CD8-positive, alpha-beta memory T cell (primary cell): Measurements from ENCODE around the gene COL24A1. TPM values are rescaled to one million over a fixed set of nuclear protein-coding genes. Genes with fewer than 3 reads are reported as not detected.
"Not testable (repeated sequence)": the region's sequence is repeated elsewhere in the genome, so short reads cannot be mapped to it uniquely, and the experiment has no call there.

Experiments
- CTCF ChIA-PET: fragments of 350-600 bp; sonication (Branson Sonifier 250); formaldehyde crosslinking; loops from one replicate; lab custom pipeline; 2021; ENCODE audit warnings: antibody characterized with exemption; lab: Charles Lee
- POLR2A ChIA-PET: fragments of 350-600 bp; sonication (Branson Sonifier 250); formaldehyde crosslinking; loops from one replicate; lab custom pipeline; 2021; ENCODE audit warnings: antibody characterized with exemption; lab: Charles Lee
- DNase-seq, 5 donors: peaks; one replicate each; pipeline versions ENCODE4 v3.0.0 to v3.0.0-alpha.2; 2020 to 2022; ENCODE audit warnings: mixed read lengths in 1 of 5
- H3K27ac ChIP-seq: one replicate; pipeline ENCODE4 v1.7.0; 2013; ENCODE audit warnings: low read depth, mild to moderate bottlenecking, low read length, moderate library complexity
- H3K27me3 ChIP-seq: 2 replicates; pipeline ENCODE4 v1.7.0; 2013; ENCODE audit warnings: low read length, mild to moderate bottlenecking; ENCODE audit not compliant: insufficient read depth, poor library complexity, severe bottlenecking
- H3K36me3 ChIP-seq: 2 replicates; pipeline ENCODE4 v1.7.0; 2013; ENCODE audit warnings: mild to moderate bottlenecking, low read length, moderate library complexity; ENCODE audit not compliant: insufficient read depth
- H3K4me1 ChIP-seq: 2 replicates; pipeline ENCODE4 v1.7.0; 2013; ENCODE audit warnings: mild to moderate bottlenecking, low read length, moderate library complexity; ENCODE audit not compliant: insufficient read depth
- H3K4me3 ChIP-seq: 2 replicates; pipeline ENCODE4 v1.7.0; 2013; ENCODE audit warnings: mild to moderate bottlenecking, low read length
- H3K9me3 ChIP-seq: 2 replicates; pipeline ENCODE4 v1.7.0; 2013; ENCODE audit warnings: mild to moderate bottlenecking, low read length
- H3K27ac Mint-ChIP-seq, 8 donors: one replicate each; pipeline ENCODE4 v1.8.0; 2020 to 2021; ENCODE audit warnings: mixed read lengths in 8 of 8, mild to moderate bottlenecking in 6 of 8, inconsistent platforms in 3 of 8, moderate library complexity in 3 of 8
- H3K27me3 Mint-ChIP-seq, 2 donors: one replicate each; pipeline ENCODE4 v1.8.0; 2020 to 2021; ENCODE audit warnings: mixed read lengths in 2 of 2, mild to moderate bottlenecking in 1 of 2, moderate library complexity in 1 of 2
- H3K36me3 Mint-ChIP-seq, 3 donors: one replicate each; pipeline ENCODE4 v1.8.0; 2020 to 2021; ENCODE audit warnings: mixed read lengths in 3 of 3, inconsistent platforms in 1 of 3, mild to moderate bottlenecking in 1 of 3
- H3K4me1 Mint-ChIP-seq, 3 donors: one replicate each; pipeline ENCODE4 v1.8.0; 2020 to 2021; ENCODE audit warnings: mixed read lengths in 3 of 3, inconsistent platforms in 1 of 3, mild to moderate bottlenecking in 1 of 3
- H3K4me3 Mint-ChIP-seq, 7 donors: one replicate each; pipeline ENCODE4 v1.8.0; 2020 to 2021; ENCODE audit warnings: mixed read lengths in 7 of 7, mild to moderate bottlenecking in 6 of 7, moderate library complexity in 4 of 7, inconsistent platforms in 2 of 7
- H3K9me3 Mint-ChIP-seq, 5 donors: one replicate each; pipeline ENCODE4 v1.8.0; 2020 to 2022; ENCODE audit warnings: mixed read lengths in 5 of 5, mild to moderate bottlenecking in 3 of 5, moderate library complexity in 2 of 5, inconsistent platforms in 1 of 5
- polyA plus RNA-seq: library from polyadenylated mRNA; unstranded; fragments of 300-500 nt; fragmentation: Illumina TruSeq; gene quantifications from one replicate; pipeline ENCODE4 v1.2.3, GENCODE V29; 2021
- total RNA-seq, 2 experiments: library from RNA; stranded (reverse); gene quantifications; one replicate each; pipeline ENCODE4 v1.2.3, GENCODE V29; 2021

COL24A1 gene
- total and polyA plus RNA-seq, 3 experiments from 2014 or later = not detected

DNA sequence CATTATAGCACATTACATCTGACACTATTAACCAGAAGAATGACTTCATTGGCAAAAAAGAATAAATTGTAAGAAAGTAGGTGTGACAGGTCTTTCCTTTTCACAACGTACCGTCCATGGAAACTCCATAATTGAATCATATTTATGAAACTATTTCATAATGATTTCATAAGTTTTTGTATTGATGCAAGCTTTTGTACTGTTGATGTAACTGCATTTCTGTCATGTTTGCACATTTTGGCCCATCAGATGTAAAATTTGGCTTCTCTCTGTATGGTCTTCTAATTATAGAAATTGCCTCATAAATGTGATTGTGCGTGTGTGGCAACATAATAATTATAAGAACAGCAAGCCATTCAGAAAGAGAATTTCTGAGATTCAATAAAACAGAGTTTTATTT is 267.7 kb downstream of the COL24A1 start:
- ChIA-PET CTCF (no interaction called here), POLR2A (no interaction called here)
- no peaks in the 10 kb centered on the region for H3K27me3 ChIP-seq
- no peaks in the 10 kb centered on the region for H3K36me3 Mint-ChIP-seq
- H3K27me3 Mint-ChIP-seq = no peaks in the 10 kb centered on the region
- no peak overlapping the region for H3K27ac ChIP-seq
- H3K9me3 ChIP-seq = no peaks in the 10 kb centered on the region
- H3K4me1 Mint-ChIP-seq = no peaks in the 10 kb centered on the region
- no peaks in the 10 kb centered on the region for H3K36me3 ChIP-seq
- H3K4me3 Mint-ChIP-seq = no peak overlapping the region
- H3K9me3 Mint-ChIP-seq = peaks cover 0 to 3% (median 2%) of the 10 kb centered on the region in 5 donors
- no peak for DNase-seq
- H3K27ac Mint-ChIP-seq = no peak overlapping the region
- no peaks in the 10 kb centered on the region for H3K4me1 ChIP-seq
- no peak overlapping the region for H3K4me3 ChIP-seq

DNA sequence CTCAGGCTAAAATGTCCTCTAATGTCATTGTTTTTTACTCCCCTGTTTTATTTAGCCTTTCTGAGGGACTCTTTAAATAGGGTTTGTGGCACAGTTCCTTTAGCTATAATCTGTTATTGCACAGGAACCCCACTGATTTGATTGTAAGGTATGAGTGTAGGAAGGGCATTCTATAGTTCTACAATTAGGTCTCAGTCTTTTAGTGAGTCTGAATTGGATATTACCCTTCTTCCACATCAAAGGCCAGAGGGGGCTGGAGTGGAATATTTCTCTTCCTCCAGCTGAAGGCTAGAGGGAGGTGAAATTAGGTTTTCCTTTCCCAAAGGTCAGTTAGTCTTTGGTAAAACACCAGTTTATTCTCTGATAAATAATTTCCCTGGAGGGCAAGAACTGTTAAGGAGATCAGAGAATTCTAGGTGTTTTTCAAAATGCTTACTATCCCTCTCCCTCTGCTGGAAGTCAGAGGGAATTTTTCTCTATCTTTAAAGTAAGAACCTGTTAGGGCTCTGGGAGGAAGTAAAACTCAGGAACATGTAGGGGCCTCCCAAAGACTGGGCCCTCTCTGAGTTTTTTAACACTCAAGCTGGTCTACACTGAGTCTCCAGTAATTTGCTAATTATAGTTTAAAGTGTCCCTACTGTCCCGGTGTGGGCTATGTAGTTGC is 272.1 kb downstream of the COL24A1 start:
- POLR2A ChIA-PET = no interaction called here
- Histone ChIP-seq H3K27ac (no peak overlapping the region), H3K27me3 (no peaks in the 10 kb centered on the region), H3K4me3 (no peak overlapping the region), H3K9me3 (no peaks in the 10 kb centered on the region), H3K36me3 (no peaks in the 10 kb centered on the region), H3K4me1 (no peaks in the 10 kb centered on the region)
- no peak overlapping the region for H3K27ac Mint-ChIP-seq
- no peaks in the 10 kb centered on the region for H3K36me3 Mint-ChIP-seq
- CTCF ChIA-PET = no interaction called here
- H3K4me1 Mint-ChIP-seq = no peaks in the 10 kb centered on the region
- H3K27me3 Mint-ChIP-seq = no peaks in the 10 kb centered on the region
- no peak for DNase-seq
- no peak overlapping the region for H3K4me3 Mint-ChIP-seq
- H3K9me3 Mint-ChIP-seq = peaks cover 0 to 2% (median 2%) of the 10 kb centered on the region in 5 donors

DNA sequence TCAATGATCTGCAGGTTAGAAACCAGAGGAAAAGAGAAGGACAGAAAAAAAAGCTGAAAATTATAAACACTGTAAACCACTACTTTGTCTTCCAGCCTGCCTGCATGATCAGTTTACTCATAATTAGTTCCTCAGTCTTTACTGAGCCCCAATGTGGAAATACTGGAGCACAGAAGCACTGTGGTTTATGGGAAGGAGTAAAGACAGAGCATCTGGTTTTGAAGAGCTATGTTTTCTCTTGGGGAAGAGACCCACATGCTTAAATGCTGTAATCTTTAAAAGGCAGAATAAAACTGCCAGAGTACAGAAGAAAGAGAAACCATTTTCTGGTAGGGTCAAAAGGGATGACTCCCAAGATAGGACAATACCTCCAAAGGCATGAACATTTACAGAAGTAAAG is 289.4 kb downstream of the COL24A1 start:
- Mint-ChIP-seq H3K36me3 (no peaks in the 10 kb centered on the region), H3K27ac (no peak overlapping the region), H3K4me1 (no peaks in the 10 kb centered on the region), H3K4me3 (no peak overlapping the region), H3K9me3 (peaks cover 0 to 2% (median 0%) of the 10 kb centered on the region in 5 donors), H3K27me3 (no peaks in the 10 kb centered on the region)
- Histone ChIP-seq H3K4me3 (no peak overlapping the region), H3K27ac (no peak overlapping the region), H3K27me3 (no peaks in the 10 kb centered on the region), H3K36me3 (no peaks in the 10 kb centered on the region), H3K4me1 (no peaks in the 10 kb centered on the region), H3K9me3 (no peaks in the 10 kb centered on the region)
- CTCF ChIA-PET = no interaction called here
- no peak for DNase-seq
- POLR2A ChIA-PET = no interaction called here

DNA sequence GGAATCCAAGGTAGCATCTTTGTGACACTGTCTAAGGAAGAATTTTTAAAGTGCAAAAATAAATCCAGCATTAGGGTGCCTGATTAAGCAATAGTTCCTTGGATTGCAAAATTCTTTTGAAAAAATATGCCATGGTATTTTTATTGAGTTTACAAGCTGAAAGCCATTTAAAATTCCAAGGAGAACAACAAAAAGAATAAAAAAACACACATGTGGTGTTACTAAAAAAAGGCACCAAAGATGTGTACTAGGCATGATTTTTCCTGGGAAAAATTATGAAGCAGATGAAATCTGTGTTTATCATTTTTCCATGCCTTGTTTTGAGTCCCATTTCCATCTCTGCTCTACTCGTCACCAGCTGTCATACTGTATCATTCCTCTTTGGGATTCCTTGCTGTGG is 291.4 kb downstream of the COL24A1 start:
- no peaks in the 10 kb centered on the region for H3K27me3 ChIP-seq
- no peak overlapping the region for H3K27ac Mint-ChIP-seq
- no peaks in the 10 kb centered on the region for H3K4me1 Mint-ChIP-seq
- H3K27me3 Mint-ChIP-seq = peaks cover 0 to under 1% of the 10 kb centered on the region in 2 donors
- POLR2A ChIA-PET = no interaction called here
- H3K4me3 ChIP-seq = no peak overlapping the region
- no peaks in the 10 kb centered on the region for H3K9me3 ChIP-seq
- H3K27ac ChIP-seq = no peak overlapping the region
- H3K36me3 ChIP-seq = no peaks in the 10 kb centered on the region
- DNase-seq = no peak
- no peaks in the 10 kb centered on the region for H3K36me3 Mint-ChIP-seq
- CTCF ChIA-PET = no interaction called here
- no peaks in the 10 kb centered on the region for H3K4me1 ChIP-seq
- H3K9me3 Mint-ChIP-seq = peaks cover 0 to 6% (median 0%) of the 10 kb centered on the region in 5 donors
- no peak overlapping the region for H3K4me3 Mint-ChIP-seq

DNA sequence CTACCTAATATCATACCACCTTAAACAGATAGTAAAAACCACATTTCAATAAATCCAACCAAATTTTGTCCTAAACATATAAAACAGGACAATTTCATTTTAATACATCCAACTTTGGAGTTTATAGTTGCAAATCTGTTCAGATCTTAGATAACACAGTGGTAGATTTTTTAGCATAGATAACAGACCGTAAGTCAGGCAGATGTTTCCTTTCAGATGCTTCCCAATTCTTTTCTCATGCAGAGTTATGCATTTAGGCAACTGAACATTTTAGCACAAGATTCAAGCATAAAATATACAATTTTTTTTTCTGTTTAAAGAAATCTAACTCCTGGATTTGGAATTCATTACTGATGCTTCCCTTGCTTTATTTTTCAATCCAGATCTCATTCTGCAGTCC is 291.8 kb downstream of the COL24A1 start:
- no peak overlapping the region for H3K4me3 Mint-ChIP-seq
- Histone ChIP-seq H3K27ac (no peak overlapping the region), H3K36me3 (no peaks in the 10 kb centered on the region), H3K4me3 (no peak overlapping the region), H3K4me1 (no peaks in the 10 kb centered on the region), H3K27me3 (no peaks in the 10 kb centered on the region), H3K9me3 (no peaks in the 10 kb centered on the region)
- no peak overlapping the region for H3K27ac Mint-ChIP-seq
- peaks cover 0 to 2% of the 10 kb centered on the region in 2 donors for H3K27me3 Mint-ChIP-seq
- no peak for DNase-seq
- ChIA-PET CTCF (no interaction called here), POLR2A (no interaction called here)
- H3K9me3 Mint-ChIP-seq = peaks cover 0 to 6% (median 0%) of the 10 kb centered on the region in 5 donors
- no peaks in the 10 kb centered on the region for H3K36me3 Mint-ChIP-seq
- no peaks in the 10 kb centered on the region for H3K4me1 Mint-ChIP-seq

DNA sequence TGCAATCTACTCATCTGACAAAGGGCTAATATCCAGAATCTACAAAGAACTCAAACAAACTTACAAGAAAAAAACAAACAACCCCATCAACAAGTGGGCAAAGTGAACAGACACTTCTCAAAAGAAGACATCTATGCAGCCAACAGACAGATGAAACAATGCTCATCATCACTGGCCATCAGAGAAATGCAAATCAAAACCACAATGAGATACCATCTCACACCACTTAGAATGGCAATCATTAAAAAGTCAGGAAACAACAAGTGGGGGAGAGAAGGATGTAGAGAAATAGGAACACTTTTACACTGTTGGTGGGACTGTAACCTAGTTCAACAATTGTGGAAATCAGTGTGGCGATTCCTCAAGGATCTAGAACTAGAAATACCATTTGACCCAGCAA is 292.9 kb downstream of the COL24A1 start:
- DNase-seq, H3K27ac Mint-ChIP-seq, H3K9me3 Mint-ChIP-seq, POLR2A ChIA-PET, H3K4me3 Mint-ChIP-seq, H3K4me3 ChIP-seq, CTCF ChIA-PET, H3K27ac ChIP-seq, H3K36me3 Mint-ChIP-seq, H3K27me3 ChIP-seq, H3K27me3 Mint-ChIP-seq, H3K9me3 ChIP-seq, H3K4me1 ChIP-seq, H3K4me1 Mint-ChIP-seq, H3K36me3 ChIP-seq: not testable (repeated sequence)

DNA sequence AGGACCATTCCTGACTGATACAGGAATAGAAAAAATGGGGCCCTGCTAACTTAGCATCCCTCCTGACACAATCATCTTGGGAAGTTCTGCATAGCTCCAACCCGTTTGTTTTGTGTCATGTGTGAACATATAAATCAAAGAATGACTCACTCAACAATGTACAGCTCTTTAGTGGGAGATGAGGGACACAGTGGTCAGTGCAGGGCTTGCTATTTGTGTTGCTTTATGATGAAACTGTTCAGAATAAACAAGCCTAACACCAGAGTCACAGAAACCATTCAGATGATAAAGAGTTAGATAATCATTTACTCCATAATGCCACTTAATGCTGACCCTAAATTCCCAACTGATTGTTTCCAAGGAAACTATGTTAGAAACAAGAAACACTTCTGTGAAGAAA is 294.1 kb downstream of the COL24A1 start:
- Histone ChIP-seq H3K27ac (no peak overlapping the region), H3K4me1 (no peaks in the 10 kb centered on the region), H3K9me3 (no peaks in the 10 kb centered on the region), H3K4me3 (no peak overlapping the region), H3K36me3 (no peaks in the 10 kb centered on the region), H3K27me3 (no peaks in the 10 kb centered on the region)
- no peaks in the 10 kb centered on the region for H3K36me3 Mint-ChIP-seq
- no peak overlapping the region for H3K27ac Mint-ChIP-seq
- no peak overlapping the region for H3K4me3 Mint-ChIP-seq
- ChIA-PET CTCF (no interaction called here), POLR2A (no interaction called here)
- peaks cover 0 to 6% (median 0%) of the 10 kb centered on the region in 5 donors for H3K9me3 Mint-ChIP-seq
- no peak for DNase-seq
- no peaks in the 10 kb centered on the region for H3K4me1 Mint-ChIP-seq
- peaks cover 0 to 5% of the 10 kb centered on the region in 2 donors for H3K27me3 Mint-ChIP-seq

DNA sequence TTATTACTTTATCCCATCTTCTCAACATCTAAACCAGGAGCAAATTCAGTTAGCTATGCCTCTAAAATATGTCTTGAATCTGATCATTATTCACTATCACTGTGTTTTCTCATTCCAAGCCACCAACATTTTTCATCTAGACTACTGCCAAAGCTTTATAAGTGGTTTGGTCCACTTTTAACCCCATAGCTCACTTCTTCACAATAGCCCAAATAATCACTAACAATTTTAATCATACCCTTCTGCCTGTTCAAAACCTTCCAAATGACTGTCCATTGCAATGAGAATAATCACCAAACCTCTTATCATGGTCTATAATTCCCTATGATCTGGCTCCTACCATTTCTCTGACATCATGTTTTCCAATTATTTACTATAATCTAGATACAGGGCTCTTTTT is 298.6 kb downstream of the COL24A1 start:
- H3K4me3 Mint-ChIP-seq = no peak overlapping the region
- no peaks in the 10 kb centered on the region for H3K27me3 ChIP-seq
- ChIA-PET CTCF (no interaction called here), POLR2A (no interaction called here)
- no peak overlapping the region for H3K4me3 ChIP-seq
- H3K27ac ChIP-seq = no peak overlapping the region
- no peaks in the 10 kb centered on the region for H3K36me3 ChIP-seq
- DNase-seq = no peak
- no peak overlapping the region for H3K27ac Mint-ChIP-seq
- H3K9me3 Mint-ChIP-seq = peaks cover 0 to 4% (median 2%) of the 10 kb centered on the region in 5 donors
- no peaks in the 10 kb centered on the region for H3K4me1 ChIP-seq
- peaks cover 0 to 6% of the 10 kb centered on the region in 2 donors for H3K27me3 Mint-ChIP-seq
- no peaks in the 10 kb centered on the region for H3K36me3 Mint-ChIP-seq
- H3K9me3 ChIP-seq = no peaks in the 10 kb centered on the region
- no peaks in the 10 kb centered on the region for H3K4me1 Mint-ChIP-seq
